HCT116 (cell line): ENCODE measurements around the gene MTARC2. TPM values are rescaled to one million over a fixed set of nuclear protein-coding genes. Genes with fewer than 3 reads are reported as not detected.

ENCODE experiments used
- ATAC-seq: fragments of 200-7000 bp; cut with Tn5 transposase; 2 replicates; pipeline ENCODE4 v1.9.1; 2020; ENCODE audit warnings: mild to moderate bottlenecking, moderate library complexity
- BruUV-seq: library from RNA; stranded (reverse); fragments of 400-500 nt; replicated peaks from 2 replicates; lab custom pipeline; 2021; lab: Mats Ljungman, UMichigan
- CTCF ChIA-PET: fragments of 300-600 bp; sonication (Branson Sonifier 250); formaldehyde crosslinking; loops from one replicate; lab custom pipeline; 2021; ENCODE audit warnings: antibody characterized with exemption; lab: Charles Lee
- POLR2A ChIA-PET: fragments of 300-600, 350-600 bp; sonication (Branson Sonifier 250); formaldehyde crosslinking; loops from one replicate; lab custom pipeline; 2021; ENCODE audit warnings: antibody characterized with exemption; lab: Charles Lee
- RAD21 ChIA-PET, 2 experiments: fragments of 300-600 bp; sonication (Branson Sonifier 250); formaldehyde crosslinking; loops; one replicate each; lab custom pipeline; 2023; ENCODE audit warnings: low total read pairs in 2 of 2; ENCODE audit not compliant: uncharacterized antibody in 2 of 2, unreplicated experiment in 2 of 2, low non-redundant PET in 1 of 2; lab: Charles Lee
- DNase-seq: peaks from one replicate; pipeline ENCODE4 v3.0.0-alpha.2; 2010; ENCODE audit warnings: low read depth, low spot score
- H2AFZ ChIP-seq: fragments of 200-600 bp; shearing (Covaris generic), sonication (generic); 2 replicates; pipeline ENCODE4 v1.6.1; 2017; ENCODE audit warnings: low read depth, mixed run types, mixed read lengths, antibody characterized with exemption, low read length; ENCODE audit not compliant: poor library complexity, severe bottlenecking
- H3K27ac ChIP-seq: 2 replicates; pipeline ENCODE4 v1.5.1; 2012; ENCODE audit warnings: low read depth, low read length
- H3K27me3 ChIP-seq: fragments of 200-600 bp; sonication (generic); 2 replicates; pipeline ENCODE4 v1.6.1; 2016; ENCODE audit warnings: mixed run types, low read length, mixed read lengths; ENCODE audit not compliant: insufficient read depth
- H3K36me3 ChIP-seq, 2 experiments: fragments of 200-500 bp in 1 of 2; fragments of 200-600 bp in 1 of 2; sonication (Bioruptor generic) in 1 of 2; sonication (generic) in 1 of 2; 2 replicates each; pipeline versions ENCODE4 v1.5.1 to v1.6.1; 2014 to 2016; ENCODE audit warnings: low read length in 2 of 2, inconsistent platforms in 1 of 2, mixed read lengths in 1 of 2, mixed run types in 1 of 2; ENCODE audit not compliant: insufficient read depth in 2 of 2, control insufficient read depth in 1 of 2
- H3K4me1 ChIP-seq, 2 experiments: fragments of 200-600 bp in 1 of 2; sonication (generic) in 1 of 2; 2 replicates each; pipeline versions ENCODE4 v1.5.1 to v1.6.1; 2012 to 2017; ENCODE audit warnings: low read length in 2 of 2, inconsistent platforms in 1 of 2, mild to moderate bottlenecking in 1 of 2, mixed read lengths in 1 of 2, mixed run types in 1 of 2, moderate library complexity in 1 of 2; ENCODE audit not compliant: insufficient read depth in 2 of 2, control insufficient read depth in 1 of 2
- H3K4me2 ChIP-seq: fragments of 200-600 bp; sonication (generic); 2 replicates; pipeline ENCODE4 v1.6.1; 2017; ENCODE audit warnings: mixed run types, low read length, mixed read lengths
- H3K4me3 ChIP-seq, 2 experiments: fragments of 200-600 bp in 1 of 2; sonication (generic) in 1 of 2; replicated peaks in 1 of 2; 2 replicates each; pipeline ENCODE4 v1.5.1; 2011 to 2016; ENCODE audit warnings: low read length in 2 of 2, control low read depth in 1 of 2, low read depth in 1 of 2, mild to moderate bottlenecking in 1 of 2, mixed read lengths in 1 of 2, mixed run types in 1 of 2
- H3K79me2 ChIP-seq: fragments of 200-600 bp; sonication (generic); 2 replicates; pipeline ENCODE4 v1.6.1; 2017; ENCODE audit warnings: mild to moderate bottlenecking, mixed run types, low read length, moderate library complexity, mixed read lengths; ENCODE audit not compliant: insufficient read depth
- H3K9ac ChIP-seq: fragments of 200-600 bp; sonication (generic); 2 replicates; pipeline ENCODE4 v1.6.1; 2016; ENCODE audit warnings: low read length, mixed read lengths
- H3K9me2 ChIP-seq: fragments of 200-600 bp; sonication (generic), shearing (Covaris generic); 2 replicates; pipeline ENCODE4 v1.6.1; 2017; ENCODE audit warnings: mixed run types, mild to moderate bottlenecking, moderate library complexity; ENCODE audit not compliant: insufficient read depth
- H3K9me3 ChIP-seq, 2 experiments: fragments of 200-500 bp in 1 of 2; fragments of 200-600 bp in 1 of 2; sonication (Bioruptor generic) in 1 of 2; sonication (generic) in 1 of 2; 2 replicates each; pipeline ENCODE4 v1.6.1; 2014 to 2017; ENCODE audit warnings: low read length in 2 of 2, mixed read lengths in 2 of 2, inconsistent platforms in 1 of 2, low read depth in 1 of 2, mild to moderate bottlenecking in 1 of 2, mixed run types in 1 of 2, moderate library complexity in 1 of 2; ENCODE audit not compliant: control insufficient read depth in 1 of 2, insufficient read depth in 1 of 2
- H4K20me1 ChIP-seq: fragments of 200-600 bp; sonication (generic), shearing (Covaris generic); 2 replicates; pipeline ENCODE4 v1.6.1; 2017; ENCODE audit warnings: mixed run types, mild to moderate bottlenecking, moderate library complexity; ENCODE audit not compliant: insufficient read depth
- ATF3 ChIP-seq: IDR thresholded peaks from 2 replicates; pipeline ENCODE4 v1.6.1; 2012
- CEBPB ChIP-seq: IDR thresholded peaks from 2 replicates; pipeline ENCODE4 v1.6.1; 2012; ENCODE audit warnings: low read depth
- CTCF ChIP-seq, 3 experiments: fragments of 200-600 bp in 1 of 3; sonication (generic) in 1 of 3; IDR thresholded peaks in 2 of 3; conservative IDR thresholded peaks in 1 of 3; 2 replicates each; pipeline ENCODE4 v1.5.1; 2012 to 2017; ENCODE audit warnings: low read depth in 2 of 3, low read length in 2 of 3, antibody characterized with exemption in 1 of 3, borderline replicate concordance in 1 of 3, control low read depth in 1 of 3, mild to moderate bottlenecking in 1 of 3, mixed read lengths in 1 of 3, mixed run types in 1 of 3, moderate library complexity in 1 of 3; ENCODE audit not compliant: insufficient read depth in 1 of 3
- ELF1 ChIP-seq: IDR thresholded peaks from 2 replicates; pipeline ENCODE4 v1.6.1; 2012; ENCODE audit warnings: low read depth, borderline replicate concordance
- RAD21 ChIP-seq: IDR thresholded peaks from 2 replicates; pipeline ENCODE4 v1.6.1; 2012; ENCODE audit warnings: low read depth, mild to moderate bottlenecking
- SRF ChIP-seq: IDR thresholded peaks from 2 replicates; pipeline ENCODE4 v1.6.1; 2012; ENCODE audit warnings: low read depth
- TCF7L2 ChIP-seq: IDR thresholded peaks from 2 replicates; pipeline ENCODE4 v1.7.0; 2011; ENCODE audit warnings: borderline replicate concordance, inconsistent platforms; ENCODE audit not compliant: insufficient read depth, insufficient read length; ENCODE audit errors: extremely low read depth
- ZBTB33 ChIP-seq: IDR thresholded peaks from 2 replicates; pipeline ENCODE4 v1.6.1; 2011; ENCODE audit warnings: mild to moderate bottlenecking, low read length, moderate library complexity; ENCODE audit not compliant: insufficient replicate concordance; ENCODE audit errors: extremely low read depth
- intact Hi-C: fragments of 100-400 bp; cut with micrococcal nuclease; formaldehyde crosslinking; loops from 2 replicates; pipeline ENCODE4 v1.10.0; 2022
- total RNA-seq: library from RNA; stranded (reverse); gene quantifications from one replicate; pipeline ENCODE4 v1.2.1, GENCODE V29; 2021; ENCODE audit not compliant: unreplicated experiment

The MTARC2 gene
- total RNA-seq, 1 experiment from 2014 or later: 16.6 TPM

- TF ChIP-seq TCF7L2 (no peak), SRF (no peak), ZBTB33 (no peak)
Measured at GRCh38 chr1:220800262-220800661, 52.1 kb downstream of the MTARC2 start (continued).

GRCh38 chr1:220803401-220804201 lies 55.5 kb downstream of the MTARC2 start:
- POLR2A ChIA-PET: no interaction called here
- CTCF ChIA-PET: interaction anchor here (0.7 to 1.7 kb wide), 4 partner anchors 9 to 1813 kb away, joined by 3 to 10 read pairs (median 3); no protein-coding TSS in a partner anchor

More at GRCh38 chr1:220803401-220804201, 55.5 kb downstream of the MTARC2 start:
- no peaks in the 10 kb centered on the region for H3K4me1 ChIP-seq
- H3K9ac ChIP-seq: no peak overlapping the region
- no peak for DNase-seq
- no peaks in the 10 kb centered on the region for H3K9me3 ChIP-seq
- H3K36me3 ChIP-seq: 0 out of 4 replicates have a peak, but pooled peaks cover 0 to 4% of the 10 kb centered on the region in 2 experiments
- no peak overlapping the region for H2AFZ ChIP-seq
- BruUV-seq: no TSS peak
- no peaks in the 10 kb centered on the region for H3K9me2 ChIP-seq
- H3K79me2 ChIP-seq: no peaks in the 10 kb centered on the region
- no peaks in the 10 kb centered on the region for H4K20me1 ChIP-seq
- RAD21 ChIA-PET: interaction anchor here in 1 of 2 experiments (0.7 kb wide), 1 partner anchor 503 kb away, joined by 3 read pairs; no protein-coding TSS in a partner anchor
- H3K27me3 ChIP-seq: no peaks in the 10 kb centered on the region
- TF ChIP-seq RAD21: peak; percentile 72
- TF ChIP-seq TCF7L2: no peak
- TF ChIP-seq CEBPB: no peak
- no peak for TF ChIP-seq ATF3
- TF ChIP-seq CTCF (IDR thresholded peaks at IDR 0.05 in 2 of 3, conservative IDR thresholded peaks at IDR 0.05 in 1 of 3; ENCODE audit: borderline replicate concordance in 1 of 3, insufficient read depth in 1 of 3, low read depth in 2 of 3, low read length in 2 of 3): peak; percentile 75 to 80 (median 80); a peak in 5 of 6 replicates
- TF ChIP-seq ELF1: no peak
- H3K4me3 ChIP-seq: no peak overlapping the region
- no peak overlapping the region for H3K27ac ChIP-seq
- intact Hi-C loops: loop anchor here (1.0 kb wide), 1 partner anchor 522 kb away; no protein-coding TSS in a partner anchor
- ATAC-seq: peak; percentile 89
- no peak overlapping the region for H3K4me2 ChIP-seq
